HL-60 (cell line): Measurements from ENCODE around the gene URB1.

Experiments
- DNase-seq, 2 experiments: peaks; one replicate each; pipeline ENCODE4 v3.0.0-alpha.2; 2010 to 2020; ENCODE audit warnings: low read depth in 1 of 2, low spot score in 1 of 2
- H3K27ac ChIP-seq: fragments of 250-450 bp; sonication (Bioruptor Pico); replicated peaks from 2 replicates; pipeline ENCODE4 v1.5.1; 2020; ENCODE audit warnings: mild to moderate bottlenecking, moderate library complexity
- H3K27me3 ChIP-seq: fragments of 250-450 bp; sonication (Bioruptor Pico); 2 replicates; pipeline ENCODE4 v1.5.1; 2021; ENCODE audit warnings: mild to moderate bottlenecking, moderate library complexity; ENCODE audit not compliant: insufficient read depth, poor library complexity, severe bottlenecking
- H3K4me3 ChIP-seq: replicated peaks from 2 replicates; pipeline ENCODE4 v1.5.1; 2011; ENCODE audit warnings: mild to moderate bottlenecking, control low read depth, low read length; ENCODE audit not compliant: insufficient read depth
- GABPA ChIP-seq: IDR thresholded peaks from 2 replicates; pipeline ENCODE4 v1.6.1; 2012; ENCODE audit warnings: low read depth
- POLR2AphosphoS5 ChIP-seq: IDR thresholded peaks from 2 replicates; pipeline ENCODE4 v1.6.1; 2012; ENCODE audit warnings: low read depth
- SPI1 ChIP-seq: IDR thresholded peaks from 2 replicates; pipeline ENCODE4 v1.6.1; 2012; ENCODE audit warnings: low read depth, mild to moderate bottlenecking, borderline replicate concordance
- TF ChIP-seq, protein P1 (sequence below): IDR thresholded peaks from one replicate; pipeline ENCODE4 v1.5.1; 2011; ENCODE audit warnings: low read length, control low read depth, inconsistent platforms; ENCODE audit not compliant: insufficient read depth
- TF ChIP-seq, protein P2 (sequence below): IDR thresholded peaks from 2 replicates; pipeline ENCODE4 v1.6.1; 2012; ENCODE audit warnings: low read depth; ENCODE audit not compliant: insufficient replicate concordance

URB1 gene

DNA sequence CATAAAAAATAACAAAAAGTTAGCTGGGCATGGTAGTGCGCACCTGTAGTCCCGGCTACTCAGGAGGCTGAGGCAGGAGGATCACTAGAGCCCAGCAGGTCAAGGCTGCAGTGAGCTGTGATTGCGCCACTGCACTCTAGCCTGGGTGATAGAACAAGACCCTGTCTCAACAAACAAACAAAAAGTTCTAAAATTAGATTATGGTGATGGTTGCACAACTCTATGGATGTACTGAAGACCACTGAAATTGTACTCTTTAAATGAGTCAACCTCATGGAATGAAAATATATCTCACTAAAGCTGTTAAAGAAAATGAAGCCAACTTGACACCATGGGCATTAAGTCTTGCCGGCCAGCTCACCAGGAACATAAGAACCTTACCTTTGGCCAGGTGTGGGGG is 85.1 kb downstream of the URB1 start:
- TF ChIP-seq GABPA = no peak
- TF ChIP-seq, protein P1, sequence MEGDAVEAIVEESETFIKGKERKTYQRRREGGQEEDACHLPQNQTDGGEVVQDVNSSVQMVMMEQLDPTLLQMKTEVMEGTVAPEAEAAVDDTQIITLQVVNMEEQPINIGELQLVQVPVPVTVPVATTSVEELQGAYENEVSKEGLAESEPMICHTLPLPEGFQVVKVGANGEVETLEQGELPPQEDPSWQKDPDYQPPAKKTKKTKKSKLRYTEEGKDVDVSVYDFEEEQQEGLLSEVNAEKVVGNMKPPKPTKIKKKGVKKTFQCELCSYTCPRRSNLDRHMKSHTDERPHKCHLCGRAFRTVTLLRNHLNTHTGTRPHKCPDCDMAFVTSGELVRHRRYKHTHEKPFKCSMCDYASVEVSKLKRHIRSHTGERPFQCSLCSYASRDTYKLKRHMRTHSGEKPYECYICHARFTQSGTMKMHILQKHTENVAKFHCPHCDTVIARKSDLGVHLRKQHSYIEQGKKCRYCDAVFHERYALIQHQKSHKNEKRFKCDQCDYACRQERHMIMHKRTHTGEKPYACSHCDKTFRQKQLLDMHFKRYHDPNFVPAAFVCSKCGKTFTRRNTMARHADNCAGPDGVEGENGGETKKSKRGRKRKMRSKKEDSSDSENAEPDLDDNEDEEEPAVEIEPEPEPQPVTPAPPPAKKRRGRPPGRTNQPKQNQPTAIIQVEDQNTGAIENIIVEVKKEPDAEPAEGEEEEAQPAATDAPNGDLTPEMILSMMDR = no peak
- Histone ChIP-seq H3K27me3 (no peaks in the 10 kb centered on the region), H3K27ac (no peak overlapping the region), H3K4me3 (no peak overlapping the region)
- no peak for DNase-seq

DNA sequence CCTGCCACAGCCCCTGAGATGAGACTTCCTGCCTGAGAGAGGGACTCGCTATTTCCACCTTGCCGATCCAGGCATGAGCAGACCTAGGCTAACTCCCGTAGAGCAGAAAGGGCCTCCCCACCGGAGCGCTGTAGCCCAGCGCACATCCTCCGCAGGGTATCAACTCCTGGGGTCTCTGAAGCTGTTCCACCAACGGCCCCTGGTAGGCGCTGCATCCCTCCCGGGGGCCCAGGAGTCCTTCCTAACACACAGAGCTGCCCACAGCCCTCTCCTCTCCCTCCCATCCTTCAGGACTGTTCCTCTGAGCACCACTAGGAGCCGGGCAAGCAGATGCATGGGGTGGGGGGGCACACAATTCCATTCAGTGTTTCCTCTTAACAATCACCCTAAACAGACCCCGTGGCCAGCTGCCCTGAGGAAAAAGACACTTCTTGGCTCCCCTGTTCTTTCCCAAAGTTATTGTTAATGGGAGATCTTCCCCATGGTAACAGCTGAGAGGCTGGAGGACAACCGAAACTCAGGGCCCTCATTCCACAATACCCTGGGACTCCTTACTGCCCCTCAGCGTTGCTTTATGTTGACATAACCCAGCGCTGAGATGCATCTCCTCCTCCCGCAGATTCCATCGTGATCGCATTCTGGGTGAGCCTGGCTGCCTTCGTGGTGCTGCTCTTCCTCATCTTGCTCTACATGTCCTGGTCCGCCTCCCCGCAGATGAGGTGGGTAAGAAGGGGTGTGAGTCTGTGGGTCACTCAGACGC is 86.6 kb downstream of the URB1 start:
- no peak overlapping the region for H3K27ac ChIP-seq
- no peaks in the 10 kb centered on the region for H3K27me3 ChIP-seq
- no peak overlapping the region for H3K4me3 ChIP-seq
- DNase-seq = no peak
- TF ChIP-seq, protein P2, sequence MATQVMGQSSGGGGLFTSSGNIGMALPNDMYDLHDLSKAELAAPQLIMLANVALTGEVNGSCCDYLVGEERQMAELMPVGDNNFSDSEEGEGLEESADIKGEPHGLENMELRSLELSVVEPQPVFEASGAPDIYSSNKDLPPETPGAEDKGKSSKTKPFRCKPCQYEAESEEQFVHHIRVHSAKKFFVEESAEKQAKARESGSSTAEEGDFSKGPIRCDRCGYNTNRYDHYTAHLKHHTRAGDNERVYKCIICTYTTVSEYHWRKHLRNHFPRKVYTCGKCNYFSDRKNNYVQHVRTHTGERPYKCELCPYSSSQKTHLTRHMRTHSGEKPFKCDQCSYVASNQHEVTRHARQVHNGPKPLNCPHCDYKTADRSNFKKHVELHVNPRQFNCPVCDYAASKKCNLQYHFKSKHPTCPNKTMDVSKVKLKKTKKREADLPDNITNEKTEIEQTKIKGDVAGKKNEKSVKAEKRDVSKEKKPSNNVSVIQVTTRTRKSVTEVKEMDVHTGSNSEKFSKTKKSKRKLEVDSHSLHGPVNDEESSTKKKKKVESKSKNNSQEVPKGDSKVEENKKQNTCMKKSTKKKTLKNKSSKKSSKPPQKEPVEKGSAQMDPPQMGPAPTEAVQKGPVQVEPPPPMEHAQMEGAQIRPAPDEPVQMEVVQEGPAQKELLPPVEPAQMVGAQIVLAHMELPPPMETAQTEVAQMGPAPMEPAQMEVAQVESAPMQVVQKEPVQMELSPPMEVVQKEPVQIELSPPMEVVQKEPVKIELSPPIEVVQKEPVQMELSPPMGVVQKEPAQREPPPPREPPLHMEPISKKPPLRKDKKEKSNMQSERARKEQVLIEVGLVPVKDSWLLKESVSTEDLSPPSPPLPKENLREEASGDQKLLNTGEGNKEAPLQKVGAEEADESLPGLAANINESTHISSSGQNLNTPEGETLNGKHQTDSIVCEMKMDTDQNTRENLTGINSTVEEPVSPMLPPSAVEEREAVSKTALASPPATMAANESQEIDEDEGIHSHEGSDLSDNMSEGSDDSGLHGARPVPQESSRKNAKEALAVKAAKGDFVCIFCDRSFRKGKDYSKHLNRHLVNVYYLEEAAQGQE = no peak
- TF ChIP-seq GABPA (no peak), SPI1 (no peak), POLR2AphosphoS5 (no peak)
- TF ChIP-seq, protein P1 = no peak

DNA sequence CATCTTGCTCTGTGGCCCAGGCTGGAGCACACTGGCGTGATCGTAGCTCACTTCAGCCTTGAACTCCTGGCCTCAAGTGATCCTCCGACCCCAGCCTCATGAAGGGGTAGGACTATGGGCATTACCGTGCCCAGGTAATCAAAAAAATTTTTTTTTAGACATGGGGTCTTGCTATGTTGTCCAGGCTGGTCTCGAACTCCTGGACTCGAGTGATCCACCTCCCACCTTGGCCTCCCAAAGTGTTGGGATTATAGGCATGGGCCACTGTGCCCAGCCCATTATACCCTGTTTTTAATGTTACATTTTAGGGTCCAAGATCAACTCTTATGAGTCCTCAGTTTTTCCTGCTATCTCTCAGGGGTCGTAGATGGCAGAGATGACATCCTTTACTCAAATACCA is 87.8 kb downstream of the URB1 start:
- Histone ChIP-seq H3K27ac (no peak overlapping the region), H3K27me3 (no peaks in the 10 kb centered on the region), H3K4me3 (no peak overlapping the region)
- TF ChIP-seq SPI1 (no peak), GABPA (no peak), POLR2AphosphoS5 (no peak)
- TF ChIP-seq, protein P2 = no peak
- TF ChIP-seq, protein P1 = no peak
- DNase-seq = no peak

DNA sequence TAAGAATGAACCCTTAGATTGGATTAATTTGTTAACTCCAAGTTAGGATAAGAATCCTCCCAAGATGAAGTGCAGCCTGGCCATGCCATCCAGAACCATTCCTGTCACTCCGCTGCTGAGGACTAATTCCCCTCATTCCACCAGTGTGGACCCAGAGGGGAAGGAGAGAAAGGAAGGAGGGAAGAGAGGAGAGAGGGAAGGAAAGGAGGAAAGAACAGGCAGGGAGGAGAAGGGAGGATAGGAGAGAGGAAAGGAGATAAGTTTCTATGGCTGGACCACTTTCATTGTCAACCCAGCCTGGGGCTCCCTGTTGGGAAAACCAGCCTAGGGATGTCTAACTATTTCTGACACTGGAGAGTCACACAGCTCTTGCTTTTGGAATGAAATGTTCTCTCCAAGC is 89.4 kb downstream of the URB1 start:
- TF ChIP-seq SPI1 = no peak
- TF ChIP-seq, protein P1 = no peak
- no peak for TF ChIP-seq POLR2AphosphoS5
- TF ChIP-seq GABPA = no peak
- TF ChIP-seq, protein P2 = no peak
- no peak for DNase-seq
- no peak overlapping the region for H3K4me3 ChIP-seq
- H3K27me3 ChIP-seq = no peaks in the 10 kb centered on the region
- H3K27ac ChIP-seq = no peak overlapping the region
